GM21529 (cell line): ENCODE measurements around the gene ZC3H13.

Experiments
- ATAC-seq: cut with Tn5 transposase; IDR thresholded peaks from one replicate; pipeline ENCODE4 v1.9.1; 2021; ENCODE audit not compliant: unreplicated experiment

The ZC3H13 gene

GRCh38 chr13:46052319-46053161, at the start of gene ZC3H13:
ZC3H13 (minus strand) TSS chr13:46052746; CDS start chr13:46045507, 7,239 bp downstream.
- peak; percentile 99 for ATAC-seq

GRCh38 chr13:46102255-46102605, 49.7 kb upstream of the ZC3H13 start:
- ATAC-seq: no peak

GRCh38 chr13:46101484-46102254, 49.1 kb upstream of the ZC3H13 start:
- no peak for ATAC-seq

- ATAC-seq: no peak
These were observed 48.5 kb upstream of the ZC3H13 start for GRCh38 chr13:46101002-46101401.

GRCh38 chr13:46100191-46100815, 47.8 kb upstream of the ZC3H13 start:
- peak; percentile 77 for ATAC-seq

- ATAC-seq: no peak
These were observed 45.1 kb upstream of the ZC3H13 start for GRCh38 chr13:46097663-46098062.

- no peak for ATAC-seq
These were observed 44.5 kb upstream of the ZC3H13 start for GRCh38 chr13:46097015-46097414.

GRCh38 chr13:46094478-46094877, 41.9 kb upstream of the ZC3H13 start:
- no peak for ATAC-seq

- no peak for ATAC-seq
These were observed 36.4 kb upstream of the ZC3H13 start for GRCh38 chr13:46088821-46089562.

GRCh38 chr13:46087481-46087880, 34.9 kb upstream of the ZC3H13 start:
- no peak for ATAC-seq

- ATAC-seq: no peak
These were observed 34.4 kb upstream of the ZC3H13 start for GRCh38 chr13:46086985-46087384.

GRCh38 chr13:46086421-46086922, 33.9 kb upstream of the ZC3H13 start:
- ATAC-seq: no peak

- no peak for ATAC-seq
These were observed 33.2 kb upstream of the ZC3H13 start for GRCh38 chr13:46085737-46086136.

GRCh38 chr13:46082324-46082723, 29.8 kb upstream of the ZC3H13 start:
- no peak for ATAC-seq

- no peak for ATAC-seq
These were observed 27.2 kb upstream of the ZC3H13 start for GRCh38 chr13:46079770-46080169.

- no peak for ATAC-seq
These were observed 24.7 kb upstream of the ZC3H13 start for GRCh38 chr13:46077265-46077664.

- ATAC-seq: no peak
These were observed 24.3 kb upstream of the ZC3H13 start for GRCh38 chr13:46076827-46077226.

- ATAC-seq: no peak
These were observed 23.3 kb upstream of the ZC3H13 start for GRCh38 chr13:46075811-46076210.

- peak; percentile 90 for ATAC-seq
These were observed 19.2 kb upstream of the ZC3H13 start for GRCh38 chr13:46071590-46072249.

- no peak for ATAC-seq
These were observed 10.7 kb upstream of the ZC3H13 start for GRCh38 chr13:46063292-46063691.
